SK-N-SH (cell line): ENCODE results near the gene PPM1B.

Experiments used
- CTCF ChIP-seq: fragments of 200-600 bp; sonication (generic); IDR thresholded peaks from 2 replicates; pipeline ENCODE4 v1.6.1; 2017; ENCODE audit warnings: antibody characterized with exemption, mild to moderate bottlenecking, moderate library complexity
- EP300 ChIP-seq, 2 experiments: IDR thresholded peaks; 2 replicates each; pipeline versions ENCODE4 v1.4.0 to v1.6.1; 2012; ENCODE audit warnings: borderline replicate concordance in 1 of 2, low read depth in 1 of 2, low read length in 1 of 2
- EZH2phosphoT487 ChIP-seq: fragments of 200-600 bp; sonication (generic); IDR thresholded peaks from 2 replicates; pipeline ENCODE4 v1.6.1; 2017; ENCODE audit warnings: low read depth, mixed run types, mild to moderate bottlenecking, antibody characterized with exemption, moderate library complexity, borderline replicate concordance
- FOXM1 ChIP-seq: IDR thresholded peaks from 2 replicates; pipeline ENCODE4 v1.4.0; 2012; ENCODE audit warnings: low read depth, mild to moderate bottlenecking
- GATA2 ChIP-seq: sonication (generic); formaldehyde crosslinking; IDR thresholded peaks from 2 replicates; pipeline ENCODE4 v1.5.0; 2020; ENCODE audit warnings: mild to moderate bottlenecking, missing genetic modification reagents
- MAX ChIP-seq: IDR thresholded peaks from 2 replicates; pipeline ENCODE4 v1.4.0; 2012; ENCODE audit warnings: low read depth
- NFIC ChIP-seq: IDR thresholded peaks from 2 replicates; pipeline ENCODE4 v1.4.0; 2012; ENCODE audit warnings: borderline replicate concordance
- POLR2AphosphoS5 ChIP-seq: IDR thresholded peaks from 2 replicates; pipeline ENCODE4 v1.6.1; 2012; ENCODE audit warnings: low read depth, low read length
- RFX5 ChIP-seq: IDR thresholded peaks from 2 replicates; pipeline ENCODE4 v1.6.1; 2012; ENCODE audit warnings: mild to moderate bottlenecking, improper control_type of control experiment, low read length
- SMC3 ChIP-seq: IDR thresholded peaks from 2 replicates; pipeline ENCODE4 v1.6.1; 2012; ENCODE audit warnings: low read depth, low read length, improper control_type of control experiment
- USF2 ChIP-seq: fragments of 150-350 bp; IDR thresholded peaks from 2 replicates; pipeline ENCODE4 v1.6.1; 2017; ENCODE audit warnings: antibody characterized with exemption, low read length, low read depth, borderline replicate concordance
- YY1 ChIP-seq: IDR thresholded peaks from 2 replicates; pipeline ENCODE4 v1.4.0; 2012; ENCODE audit warnings: low read depth, mild to moderate bottlenecking

- no peak for TF ChIP-seq CTCF
- TF ChIP-seq GATA2 = no peak
- TF ChIP-seq RFX5 = no peak
- no peak for TF ChIP-seq SMC3
- TF ChIP-seq FOXM1 = no peak
- no peak for TF ChIP-seq POLR2AphosphoS5
- TF ChIP-seq NFIC = no peak
- no peak for TF ChIP-seq MAX
- no peak for TF ChIP-seq EZH2phosphoT487
- no peak for TF ChIP-seq USF2
- TF ChIP-seq EP300 (IDR thresholded peaks at IDR 0.05; ENCODE audit: borderline replicate concordance in 1 of 2, low read depth in 1 of 2, low read length in 1 of 2) = no peak
- TF ChIP-seq YY1 = no peak
These were observed 101.2 kb downstream of the PPM1B start for GRCh38 chr2:44269831-44270230.
